ENCODE measurements around the gene CCNA1.

CCNA1 gene

GRCh38 chr13:36432106-36432544, at the start of gene CCNA1:
Gene CCNA1, plus strand, starts transcription at chr13:36432495. Its CDS starts 562 bp downstream, at chr13:36433057.
- DNase-seq: no peak

DNA sequence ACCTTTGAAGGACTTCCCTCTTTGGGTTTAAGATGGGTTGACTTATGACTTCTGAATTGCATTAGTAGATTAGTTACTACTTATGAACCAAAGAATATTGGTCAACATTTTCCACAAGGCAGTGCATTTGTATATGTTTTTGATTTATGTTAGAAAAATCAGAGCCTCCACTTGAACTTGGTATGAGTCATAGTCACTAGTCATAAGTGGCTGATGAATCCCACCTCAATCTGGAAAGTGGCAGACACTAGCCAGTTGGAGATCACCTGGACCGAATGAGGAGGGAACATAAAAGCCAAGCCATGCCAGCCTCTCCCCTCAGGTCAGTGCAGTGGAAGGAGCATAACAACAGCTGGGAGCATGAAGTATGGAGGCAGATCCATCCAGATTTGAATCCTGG, 46.8 kb upstream of the CCNA1 start:
- no peak for DNase-seq

DNA sequence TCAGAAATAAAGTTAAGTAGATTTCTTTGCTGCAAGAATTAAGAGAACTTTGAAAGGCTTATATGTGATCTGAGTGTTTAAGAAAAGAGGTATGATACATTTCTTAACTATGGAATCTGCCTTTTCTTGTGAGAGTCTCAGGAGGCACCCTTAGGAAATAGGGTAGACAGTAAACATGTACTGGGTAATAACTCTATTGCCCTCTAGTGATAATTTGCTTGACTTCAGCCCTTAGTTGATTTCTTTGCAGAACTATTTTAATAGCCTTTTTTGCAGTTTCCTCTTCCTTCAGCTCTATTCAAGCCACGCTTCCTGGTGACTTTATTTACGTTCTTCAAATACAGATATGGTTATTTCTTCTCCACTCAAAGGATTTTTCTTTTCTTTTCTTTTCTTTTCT, 37.0 kb upstream of the CCNA1 start:
- no peak for DNase-seq

GRCh38 chr13:36405151-36405550, 27.1 kb upstream of the CCNA1 start:
- DNase-seq: no peak

DNA sequence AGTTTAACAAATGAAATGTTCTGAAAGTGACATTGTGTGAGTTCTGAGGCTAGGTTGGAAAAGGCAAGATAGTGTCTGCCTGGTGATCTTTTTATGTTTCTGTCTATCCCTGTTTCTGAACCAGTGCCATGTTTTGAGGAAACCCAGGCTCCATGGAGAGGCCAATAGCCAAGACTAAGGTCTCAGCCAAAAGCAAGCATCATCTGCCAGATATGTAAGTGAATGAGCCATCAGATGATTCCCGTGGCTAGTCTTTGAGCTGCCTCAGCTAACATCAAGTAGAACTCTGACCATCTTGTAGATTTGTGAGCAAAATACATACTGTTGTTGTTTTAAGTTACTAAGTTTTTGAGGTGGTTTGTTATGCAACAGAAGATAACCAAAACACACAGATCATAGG, 19.6 kb upstream of the CCNA1 start:
- no peak for DNase-seq

DNA sequence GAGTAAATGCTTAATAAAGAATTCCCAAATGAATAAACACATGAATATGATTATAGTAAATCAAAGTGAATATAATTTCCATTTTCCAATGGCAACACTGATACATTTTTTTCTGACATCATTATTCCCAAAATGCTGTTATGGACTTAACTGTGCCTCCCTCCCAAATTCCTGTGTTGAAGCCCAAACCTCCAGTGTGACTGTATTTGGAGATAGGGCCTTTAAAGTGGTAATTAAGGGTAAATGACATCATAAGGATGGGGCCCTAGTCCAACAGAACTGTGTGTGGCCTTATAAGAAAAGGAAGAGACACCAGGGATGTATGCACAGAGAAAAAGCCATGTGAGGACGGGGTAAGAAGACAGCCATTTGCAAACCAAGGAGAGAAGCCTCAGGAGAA, 19.1 kb upstream of the CCNA1 start:
- no peak for DNase-seq

- DNase-seq: no peak
Observed at GRCh38 chr13:36414461-36414860, 17.8 kb upstream of the CCNA1 start.

DNA sequence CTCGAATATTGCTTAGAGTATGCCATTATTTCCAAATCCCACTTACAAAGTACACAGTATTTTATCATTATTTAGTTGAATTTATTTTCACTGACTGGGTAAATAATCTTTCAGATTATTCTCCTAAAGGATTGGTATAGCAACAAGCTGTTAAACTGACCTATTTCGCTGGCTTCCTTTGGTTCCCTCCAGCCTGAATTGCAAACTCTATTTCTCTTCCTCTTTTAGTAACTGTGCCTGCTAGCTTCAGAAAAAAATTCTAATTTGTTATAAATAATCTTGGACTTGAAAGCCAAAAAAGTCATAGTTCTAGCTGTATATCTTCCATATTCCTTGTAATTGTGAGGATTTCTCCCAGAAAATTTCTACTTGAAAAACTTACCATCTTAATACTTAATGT, 15.0 kb upstream of the CCNA1 start:
- no peak for DNase-seq

GRCh38 chr13:36418022-36418805, 14.1 kb upstream of the CCNA1 start:
- DNase-seq: no peak

GRCh38 chr13:36420437-36420891, 11.8 kb upstream of the CCNA1 start:
- DNase-seq: peak; percentile 24

GRCh38 chr13:36421447-36421846, 10.8 kb upstream of the CCNA1 start:
- DNase-seq: no peak

GRCh38 chr13:36428086-36428485, 4.2 kb upstream of the CCNA1 start:
- no peak for DNase-seq

- no peak for DNase-seq
Observed at GRCh38 chr13:36430247-36431203, 1.8 kb upstream of the CCNA1 start.

DNA sequence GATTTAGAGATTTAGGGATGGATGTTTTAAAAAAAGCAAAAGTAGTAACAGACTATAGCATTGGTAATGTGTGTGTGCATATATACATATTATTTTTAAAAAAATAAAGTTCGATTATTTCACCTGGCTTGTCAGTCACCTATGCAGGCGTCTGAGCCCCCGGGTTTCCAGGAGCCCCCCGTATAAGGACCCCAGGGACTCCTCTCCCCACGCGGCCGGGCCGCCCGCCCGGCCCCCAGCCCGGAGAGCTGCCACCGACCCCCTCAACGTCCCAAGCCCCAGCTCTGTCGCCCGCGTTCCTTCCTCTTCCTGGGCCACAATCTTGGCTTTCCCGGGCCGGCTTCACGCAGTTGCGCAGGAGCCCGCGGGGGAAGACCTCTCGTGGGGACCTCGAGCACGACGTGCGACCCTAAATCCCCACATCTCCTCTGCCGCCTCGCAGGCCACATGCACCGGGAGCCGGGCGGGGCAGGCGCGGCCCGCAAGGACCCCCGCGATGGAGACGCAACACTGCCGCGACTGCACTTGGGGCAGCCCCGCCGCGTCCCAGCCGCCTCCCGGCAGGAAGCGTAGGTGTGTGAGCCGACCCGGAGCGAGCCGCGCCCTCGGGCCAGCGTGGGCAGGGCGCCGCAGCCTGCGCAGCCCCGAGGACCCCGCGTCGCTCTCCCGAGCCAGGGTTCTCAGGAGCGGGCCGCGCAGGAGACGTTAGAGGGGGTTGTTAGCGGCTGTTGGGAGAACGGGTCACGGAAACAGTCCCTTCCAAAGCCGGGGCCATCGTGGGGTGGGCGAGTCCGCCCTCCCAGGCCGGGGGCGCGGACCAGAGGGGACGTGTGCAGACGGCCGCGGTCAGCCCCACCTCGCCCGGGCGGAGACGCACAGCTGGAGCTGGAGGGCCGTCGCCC, 840 bp upstream of the CCNA1 start:
- no peak for DNase-seq

- no peak for DNase-seq
Observed at GRCh38 chr13:36436811-36437210, 4.5 kb downstream of the CCNA1 start.

GRCh38 chr13:36438594-36439483, 6.5 kb downstream of the CCNA1 start:
- DNase-seq: no peak

GRCh38 chr13:36445278-36445677, 13.0 kb downstream of the CCNA1 start:
- no peak for DNase-seq

DNA sequence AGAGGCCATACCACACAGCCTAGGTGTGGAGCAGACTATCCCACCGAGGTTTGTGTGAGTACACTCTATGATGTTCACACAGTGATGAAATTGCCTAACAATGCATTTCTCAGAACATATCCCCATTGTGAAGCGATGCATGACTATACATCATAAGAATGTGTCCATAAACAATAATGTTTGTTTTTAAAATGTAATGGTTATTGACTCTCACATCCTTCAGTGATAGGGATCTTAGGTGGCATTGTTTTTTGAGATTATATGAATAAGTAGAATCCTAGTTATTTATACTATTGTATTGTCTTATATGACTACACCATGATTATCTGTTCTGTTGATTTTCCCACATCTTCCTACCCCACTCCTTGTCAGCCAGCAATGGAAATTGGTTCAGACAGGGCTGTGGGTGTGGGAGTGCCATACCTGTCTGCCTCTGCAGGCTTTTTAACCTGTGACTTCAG, 13.6 kb downstream of the CCNA1 start:
- no peak for DNase-seq

DNA sequence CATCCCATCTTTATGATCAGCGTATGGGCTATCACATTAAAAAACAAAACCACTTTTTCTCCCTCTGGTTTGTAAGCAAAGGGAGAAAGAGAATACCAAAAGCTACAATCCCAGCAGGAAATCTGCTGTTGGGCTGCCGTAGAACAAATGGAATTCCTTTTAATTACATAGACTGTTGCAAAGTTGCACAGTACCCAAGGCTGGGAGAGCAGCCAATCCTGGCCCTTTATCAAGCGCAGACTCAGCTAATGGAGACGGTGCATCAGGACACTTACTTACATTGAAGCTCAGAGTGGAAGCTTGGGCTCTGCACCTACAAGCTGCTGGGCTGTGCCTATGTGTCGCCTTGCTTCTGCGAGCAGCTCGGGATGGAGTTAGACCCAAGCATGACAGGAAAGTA, 15.2 kb downstream of the CCNA1 start:
- DNase-seq: no peak

GRCh38 chr13:36450534-36450933, 18.2 kb downstream of the CCNA1 start:
- no peak for DNase-seq

- no peak for DNase-seq
Observed at GRCh38 chr13:36453516-36453915, 21.2 kb downstream of the CCNA1 start.

GRCh38 chr13:36454121-36454520, 21.8 kb downstream of the CCNA1 start:
- no peak for DNase-seq

Measured in NCI-H2107 (cell line).